ENCODE measurements around the gene TMC1.

The TMC1 gene

GRCh38 chr9:72618811-72619210 lies 97.4 kb downstream of the TMC1 start:
- DNase-seq: no peak

GRCh38 chr9:72622186-72622585 lies 100.8 kb downstream of the TMC1 start:
- no peak for DNase-seq

GRCh38 chr9:72623156-72623555 lies 101.7 kb downstream of the TMC1 start:
- DNase-seq: no peak

DNA sequence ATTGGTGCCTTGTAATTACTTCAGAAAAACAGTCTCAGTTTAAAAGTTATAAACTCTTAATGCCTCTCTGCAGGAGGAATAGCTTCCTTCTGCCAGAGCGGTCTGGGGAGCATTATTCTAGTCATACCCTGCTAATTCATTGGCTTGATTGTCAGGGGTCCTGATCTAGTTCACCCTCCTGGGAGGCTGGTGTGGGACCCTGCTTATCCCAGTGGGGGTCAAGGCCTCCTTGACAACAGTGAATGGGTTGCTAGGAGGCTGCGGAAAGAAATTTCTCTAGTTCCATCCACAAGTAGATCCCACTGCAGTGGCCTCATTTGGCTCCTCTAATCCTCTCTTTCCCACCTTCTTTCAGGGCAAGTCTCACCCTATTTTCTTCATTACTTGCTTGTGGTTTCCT lies 105.7 kb downstream of the TMC1 start:
- DNase-seq: no peak

DNA sequence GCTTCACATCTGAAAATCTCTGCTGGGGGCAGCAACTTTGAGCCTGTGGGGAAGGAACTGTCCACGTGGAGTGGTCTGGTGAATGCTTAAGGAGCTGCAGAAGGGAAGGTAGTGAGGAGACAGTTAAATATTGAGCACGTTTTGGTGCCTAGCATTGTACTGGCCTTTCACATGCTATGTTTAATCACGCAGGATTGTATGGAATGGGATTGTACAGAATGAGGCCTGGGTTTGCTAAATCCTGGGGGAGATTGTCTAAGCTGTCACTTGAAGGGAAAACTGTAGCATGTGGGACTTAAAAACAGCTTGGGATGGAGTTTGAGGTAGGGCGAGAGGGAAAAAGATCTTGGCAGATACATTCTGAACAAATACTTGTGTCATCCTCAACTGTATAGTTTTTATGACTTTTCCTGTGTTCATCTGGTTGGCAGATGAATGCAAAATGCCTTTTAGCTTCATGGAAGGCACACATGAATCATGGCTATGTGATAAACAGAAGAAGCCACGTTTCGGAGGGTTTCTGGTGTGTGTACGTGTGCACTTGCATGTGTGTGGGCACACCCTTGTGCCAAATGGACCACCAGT lies 106.6 kb downstream of the TMC1 start:
- DNase-seq: no peak

DNA sequence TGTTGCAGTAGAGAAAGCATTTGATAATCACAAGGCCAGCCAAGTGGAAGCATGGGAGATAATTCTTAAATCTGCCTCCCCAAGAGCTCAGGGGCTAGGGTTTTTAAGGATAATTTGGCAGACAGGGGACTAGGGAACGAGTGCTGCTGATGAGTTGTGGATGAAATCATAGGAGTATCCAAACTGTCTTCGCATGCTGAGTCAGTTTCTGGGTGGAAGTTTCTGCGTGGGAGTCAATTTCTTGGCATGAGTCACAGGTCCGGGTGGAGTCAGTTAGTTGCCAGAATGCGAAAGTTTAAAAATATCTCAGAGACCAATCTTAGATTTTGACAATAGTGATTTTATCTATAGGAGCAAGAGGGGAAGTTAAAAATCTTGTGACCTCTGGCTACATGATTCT lies 112.6 kb downstream of the TMC1 start:
- DNase-seq: no peak

- peak; percentile 26 for DNase-seq
These were observed 113.8 kb downstream of the TMC1 start for GRCh38 chr9:72635197-72635596.

GRCh38 chr9:72636621-72637020 lies 115.2 kb downstream of the TMC1 start:
- no peak for DNase-seq

DNA sequence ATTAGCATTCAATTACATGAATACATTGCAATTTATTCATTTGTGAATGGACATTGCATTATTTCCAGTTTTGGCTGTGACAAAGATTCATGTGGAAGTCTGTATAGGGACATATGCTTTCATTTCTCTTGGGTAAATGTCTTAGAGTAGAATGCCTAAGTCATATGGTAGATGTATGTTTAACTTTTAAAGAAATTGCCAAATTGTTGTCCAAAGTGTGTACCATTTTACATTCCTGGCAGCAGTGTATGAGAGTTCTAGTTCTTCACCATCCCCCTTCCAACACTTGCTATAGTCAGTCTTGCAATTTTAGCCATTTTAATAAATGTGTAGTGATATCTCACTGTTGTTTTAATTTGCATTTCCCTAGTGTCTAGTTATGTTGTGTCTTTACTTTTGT lies 122.2 kb downstream of the TMC1 start:
- no peak for DNase-seq

DNA sequence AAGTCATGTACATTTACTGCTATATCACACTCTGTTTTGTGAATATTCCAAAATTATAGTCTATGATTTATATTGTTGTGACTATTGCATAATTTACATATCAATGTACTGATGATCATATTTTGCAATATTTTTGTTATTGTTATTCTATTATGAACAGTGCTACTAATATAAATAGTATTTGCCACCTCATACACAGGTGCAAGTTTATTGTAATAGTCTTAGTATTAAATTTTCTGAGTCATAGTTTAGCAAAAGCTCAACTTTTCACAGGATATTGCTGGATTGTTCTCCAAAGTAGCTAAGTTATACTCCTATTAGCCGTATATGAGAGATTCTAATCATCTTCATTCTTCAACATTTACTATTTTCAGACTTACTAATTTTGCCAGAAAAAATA lies 124.7 kb downstream of the TMC1 start:
- no peak for DNase-seq

- DNase-seq: no peak
These were observed 127.1 kb downstream of the TMC1 start for GRCh38 chr9:72648324-72649126.

DNA sequence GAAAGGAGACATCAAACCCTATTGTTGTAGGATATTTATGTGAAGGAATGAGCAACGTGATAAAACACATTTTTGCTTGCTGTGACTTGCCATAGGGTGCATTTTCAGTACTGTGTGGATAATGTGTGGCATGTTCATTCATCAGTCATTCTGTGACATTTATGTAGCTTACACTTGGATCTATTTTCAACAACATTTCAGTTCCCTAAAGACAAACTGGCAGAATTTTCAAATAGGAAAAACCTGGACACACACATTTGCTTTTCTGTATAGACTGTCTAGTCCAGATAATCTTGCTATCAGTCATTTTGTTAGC lies 127.7 kb downstream of the TMC1 start:
- no peak for DNase-seq

- no peak for DNase-seq
These were observed 128.8 kb downstream of the TMC1 start for GRCh38 chr9:72650206-72650605.

DNA sequence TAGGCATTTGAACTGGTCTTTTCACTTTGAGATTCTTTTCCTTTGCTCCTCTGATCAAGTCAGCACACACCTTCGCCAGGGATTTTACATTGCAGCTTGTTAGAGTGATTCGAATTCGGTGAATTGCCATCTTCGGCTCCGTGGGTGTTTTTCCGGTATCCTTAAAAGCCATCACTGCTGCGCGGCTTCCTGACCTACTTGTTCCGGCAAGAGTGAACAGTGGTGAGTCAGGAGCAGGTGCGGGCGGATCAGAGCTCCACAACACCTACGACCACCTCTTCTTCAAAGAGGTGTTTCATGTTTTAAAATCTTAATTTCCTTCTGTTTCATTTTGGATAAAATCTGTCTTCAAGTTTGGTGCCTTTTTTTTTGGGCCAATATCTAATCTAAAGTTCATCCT lies 134.6 kb downstream of the TMC1 start:
- DNase-seq: no peak

- no peak for DNase-seq
These were observed 135.6 kb downstream of the TMC1 start for GRCh38 chr9:72657023-72657422.

- DNase-seq: no peak
These were observed 137.3 kb downstream of the TMC1 start for GRCh38 chr9:72658703-72659102.

GRCh38 chr9:72661401-72662135 lies 140.2 kb downstream of the TMC1 start:
- no peak for DNase-seq

GRCh38 chr9:72665421-72665820 lies 144.0 kb downstream of the TMC1 start:
- DNase-seq: no peak

GRCh38 chr9:72667181-72667580 lies 145.8 kb downstream of the TMC1 start:
- no peak for DNase-seq

- no peak for DNase-seq
These were observed 153.6 kb downstream of the TMC1 start for GRCh38 chr9:72674961-72675360.

DNA sequence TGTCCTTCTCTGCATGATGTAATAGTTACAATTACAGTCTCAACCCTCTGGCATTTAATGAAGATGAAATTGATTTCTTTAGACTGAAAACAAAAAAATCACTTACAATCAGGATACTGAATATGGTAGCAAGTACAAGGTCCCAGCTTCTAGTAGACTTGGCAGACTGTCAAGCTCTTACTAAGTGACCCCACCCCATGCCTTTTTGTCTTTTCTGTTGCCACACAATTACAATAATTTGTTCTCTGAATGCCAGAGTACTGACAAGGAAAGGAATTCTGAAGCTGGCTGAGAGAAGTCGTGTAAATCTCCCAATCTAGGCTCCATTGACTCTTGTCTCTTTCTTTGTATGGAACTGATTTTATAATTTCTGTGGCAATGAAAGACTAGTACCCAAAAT lies 154.2 kb downstream of the TMC1 start:
- no peak for DNase-seq

GRCh38 chr9:72680593-72681282 lies 159.3 kb downstream of the TMC1 start:
- DNase-seq: no peak

DNA sequence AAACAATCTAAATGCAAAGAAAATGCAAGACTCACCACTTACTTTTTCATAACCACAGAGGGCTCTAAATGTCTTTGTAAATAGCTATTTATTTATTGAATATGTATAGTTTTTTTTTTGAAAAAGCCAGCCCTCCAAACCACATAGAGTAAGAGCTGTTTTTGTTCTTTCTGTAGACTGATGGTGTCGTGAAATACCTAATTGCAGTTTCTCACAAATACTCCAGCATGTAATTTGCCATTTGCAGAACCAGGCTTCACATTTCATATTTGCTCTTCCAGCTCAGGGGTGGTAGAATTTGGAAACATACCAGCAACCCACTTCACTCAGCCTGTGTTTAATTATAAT lies 159.8 kb downstream of the TMC1 start:
- no peak for DNase-seq

DNA sequence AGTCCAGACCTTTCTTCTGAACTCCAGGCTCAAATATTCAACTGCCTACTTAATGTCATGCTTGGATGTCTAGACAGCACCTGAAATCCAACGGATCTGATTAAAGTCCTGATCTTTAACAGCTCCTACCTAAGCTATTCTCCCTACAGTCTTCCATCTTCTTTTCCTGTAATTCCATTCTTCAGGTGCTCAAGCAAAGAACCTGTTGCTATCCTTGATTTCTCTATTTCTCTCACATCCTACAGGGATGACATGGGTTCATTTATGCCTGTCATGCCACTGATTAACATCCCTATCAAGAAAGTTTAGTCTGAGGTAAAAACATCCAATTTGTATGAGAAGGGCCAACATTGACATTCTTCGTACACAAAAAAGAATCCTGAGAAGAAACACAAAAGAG lies 163.2 kb downstream of the TMC1 start:
- no peak for DNase-seq
